GM23248 (cell line): ENCODE measurements around the gene CAMK2N1. TPM values are rescaled to one million over a fixed set of nuclear protein-coding genes. Genes with fewer than 3 reads are reported as not detected.
"Not testable (repeated sequence)": the region's sequence is repeated elsewhere in the genome, so short reads cannot be mapped to it uniquely, and the experiment has no call there.

Experiments used
- DNase-seq: peaks from one replicate; pipeline ENCODE4 v3.0.0-alpha.2; 2015
- H2AFZ ChIP-seq: fragments of 200-600 bp; sonication (generic); 2 replicates; pipeline ENCODE4 v1.6.1; 2016; ENCODE audit warnings: antibody characterized with exemption
- H3F3A ChIP-seq: fragments of 200-600 bp; sonication (generic); 2 replicates; pipeline ENCODE4 v1.6.1; 2016; ENCODE audit warnings: mild to moderate bottlenecking, antibody characterized with exemption, mixed run types; ENCODE audit not compliant: insufficient read depth
- H3K27ac ChIP-seq: fragments of 200-600 bp; sonication (generic); 2 replicates; pipeline ENCODE4 v1.5.1; 2016; ENCODE audit warnings: mild to moderate bottlenecking
- H3K27me3 ChIP-seq: fragments of 200-600 bp; sonication (generic); replicated peaks from 2 replicates; pipeline ENCODE4 v1.6.1; 2016; ENCODE audit warnings: mild to moderate bottlenecking; ENCODE audit not compliant: insufficient read depth
- H3K36me3 ChIP-seq: fragments of 200-600 bp; sonication (generic); 2 replicates; pipeline ENCODE4 v1.6.1; 2016; ENCODE audit warnings: low read depth, mild to moderate bottlenecking
- H3K4me1 ChIP-seq: fragments of 200-600 bp; sonication (generic); 2 replicates; pipeline ENCODE4 v1.6.1; 2016; ENCODE audit warnings: mild to moderate bottlenecking; ENCODE audit not compliant: insufficient read depth
- H3K4me2 ChIP-seq: fragments of 200-600 bp; sonication (generic); one replicate; pipeline ENCODE4 v1.6.1; 2016; ENCODE audit warnings: mild to moderate bottlenecking; ENCODE audit not compliant: unreplicated experiment
- H3K4me3 ChIP-seq: fragments of 200-600 bp; sonication (generic); 2 replicates; pipeline ENCODE4 v1.5.1; 2016; ENCODE audit warnings: mild to moderate bottlenecking
- H3K79me2 ChIP-seq: fragments of 200-600 bp; sonication (generic); 2 replicates; pipeline ENCODE4 v1.6.1; 2016; ENCODE audit warnings: mild to moderate bottlenecking; ENCODE audit not compliant: insufficient read depth
- H3K9ac ChIP-seq: fragments of 200-600 bp; sonication (generic); 2 replicates; pipeline ENCODE4 v1.6.1; 2016; ENCODE audit warnings: mild to moderate bottlenecking
- H3K9me2 ChIP-seq: fragments of 200-600 bp; sonication (generic); 2 replicates; pipeline ENCODE4 v1.6.1; 2016; ENCODE audit warnings: mixed run types, mild to moderate bottlenecking, moderate library complexity; ENCODE audit not compliant: insufficient read depth
- H3K9me3 ChIP-seq: fragments of 200-600 bp; sonication (generic); one replicate; pipeline ENCODE4 v1.6.1; 2017; ENCODE audit warnings: low read depth
- H4K20me1 ChIP-seq: fragments of 200-600 bp; sonication (generic); 2 replicates; pipeline ENCODE4 v1.6.0; 2016; ENCODE audit not compliant: insufficient read depth
- EZH2 ChIP-seq: fragments of 200-600 bp; sonication (generic); IDR thresholded peaks from 2 replicates; pipeline ENCODE4 v1.6.1; 2018; ENCODE audit warnings: antibody characterized with exemption, mild to moderate bottlenecking; ENCODE audit not compliant: insufficient read depth, poor library complexity, severe bottlenecking
- EZH2phosphoT487 ChIP-seq: fragments of 200-600 bp; sonication (generic); IDR thresholded peaks from 2 replicates; pipeline ENCODE4 v1.6.1; 2018; ENCODE audit warnings: antibody characterized with exemption, moderate library complexity, mild to moderate bottlenecking, low read depth; ENCODE audit not compliant: insufficient read depth
- WGBS, 2 experiments: methylation state at CpG; one replicate each; pipeline ENCODE4 v1.1.6; 2015 to 2017; ENCODE audit warnings: low lambda C conversion rate in 2 of 2, low coverage in 1 of 2; ENCODE audit errors: missing lambda C conversion rate in 2 of 2; 5-methylcytosine and 5-hydroxymethylcytosine counted together
- in situ Hi-C: fragments of 300-500 bp; cut with MboI; formaldehyde crosslinking; loops from 2 replicates; pipeline ENCODE4 v1.15.0; 2020
- polyA plus RNA-seq: library from polyadenylated mRNA; unstranded; fragments of >200 nt; fragmentation: Nextera tagmentation; extraction: Ambion mirVana; gene quantifications from 2 replicates; pipeline ENCODE4 v1.2.1, GENCODE V29; 2016
- total RNA-seq: library from RNA; depleted of rRNA; stranded (reverse); fragments of >200 nt; shearing (Covaris generic); gene quantifications from 2 replicates; pipeline ENCODE4 v1.2.3, GENCODE V29; 2014

CAMK2N1 gene
- total and polyA plus RNA-seq, 2 experiments from 2014 or later = 28.6 to 37.6 TPM

GRCh38 chr1:20530306-20530705, 44.3 kb upstream of the CAMK2N1 start:
- WGBS, 2 experiments = 48 to 53% methylated on average over 8 of the region's 8 CpGs
- H3K27me3 ChIP-seq = peaks cover 33% of the 10 kb centered on the region; the same call in 1 of the 2 replicates
- no peaks in the 10 kb centered on the region for H4K20me1 ChIP-seq

GRCh38 chr1:20528221-20528620, 42.2 kb upstream of the CAMK2N1 start:
- Histone ChIP-seq H3F3A (no peaks in the 10 kb centered on the region), H3K4me1 (no peaks in the 10 kb centered on the region), H3K9ac (no peak overlapping the region), H3K9me3 (no peaks in the 10 kb centered on the region), H3K27ac (no peak overlapping the region), H3K27me3 (peaks cover 29% of the 10 kb centered on the region; the same call in 1 of the 2 replicates), H3K36me3 (no peaks in the 10 kb centered on the region), H2AFZ (no peak overlapping the region), H3K4me3 (no peak overlapping the region), H4K20me1 (no peaks in the 10 kb centered on the region), H3K4me2 (no peak overlapping the region), H3K79me2 (no peaks in the 10 kb centered on the region), H3K9me2 (no peaks in the 10 kb centered on the region)
- 78 to 80% methylated on average over 7 of the region's 7 CpGs for WGBS, 2 experiments
- TF ChIP-seq EZH2phosphoT487 = no peak
- no peak for TF ChIP-seq EZH2
- in situ Hi-C loops = loop anchor here (25.0 kb wide), 1 partner anchor 659 kb away; the partner anchor contains the start of gene EIF4G3
- no peak for DNase-seq

More at GRCh38 chr1:20530306-20530705, 44.3 kb upstream of the CAMK2N1 start:
- H3K4me1 ChIP-seq = no peaks in the 10 kb centered on the region
- H3K4me2 ChIP-seq = no peak overlapping the region
- H3K27ac ChIP-seq = no peak overlapping the region
- no peak overlapping the region for H3K9ac ChIP-seq
- no peak overlapping the region for H2AFZ ChIP-seq
- no peaks in the 10 kb centered on the region for H3K79me2 ChIP-seq
- H3K9me2 ChIP-seq = no peaks in the 10 kb centered on the region
- H3K4me3 ChIP-seq = no peak overlapping the region
- no peaks in the 10 kb centered on the region for H3F3A ChIP-seq
- no peaks in the 10 kb centered on the region for H3K9me3 ChIP-seq
- no peaks in the 10 kb centered on the region for H3K36me3 ChIP-seq
- TF ChIP-seq EZH2phosphoT487 (no peak), EZH2 (no peak)
- in situ Hi-C loops = loop anchor here (5.0 to 25.0 kb wide), 2 partner anchors 107 to 657 kb away; partner anchors contain the start of gene EIF4G3
- no peak for DNase-seq

DNA sequence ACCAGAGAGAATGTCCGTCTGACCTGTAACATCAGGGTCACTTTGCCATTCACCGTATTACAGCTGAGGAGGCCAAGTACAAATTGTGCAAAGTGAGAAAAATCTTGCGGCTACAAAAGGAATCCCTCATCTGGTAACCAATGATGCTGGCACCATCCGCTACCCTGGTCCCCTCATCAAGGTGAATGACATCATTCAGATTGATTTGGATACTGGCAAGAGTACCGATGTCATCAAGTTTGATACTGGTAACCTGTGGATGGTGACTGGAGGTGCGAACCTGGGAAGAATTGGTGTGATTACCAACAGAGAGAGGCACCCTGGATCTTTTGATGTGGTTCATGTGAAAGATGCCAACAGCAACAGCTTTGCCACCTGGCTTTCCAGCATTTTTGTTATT, 40.3 kb upstream of the CAMK2N1 start:
- H3K4me3 ChIP-seq = no peak overlapping the region
- no peak for DNase-seq
- no peak overlapping the region for H3K9ac ChIP-seq
- H2AFZ ChIP-seq = no peak overlapping the region
- no peaks in the 10 kb centered on the region for H3K9me2 ChIP-seq
- no peaks in the 10 kb centered on the region for H3K36me3 ChIP-seq
- 76% methylated on average over 6 of the region's 6 CpGs for WGBS, 2 experiments
- no peak overlapping the region for H3K4me2 ChIP-seq
- H4K20me1 ChIP-seq = no peaks in the 10 kb centered on the region
- no peaks in the 10 kb centered on the region for H3F3A ChIP-seq
- no peak overlapping the region for H3K27ac ChIP-seq
- H3K9me3 ChIP-seq = no peaks in the 10 kb centered on the region
- peaks cover 24% of the 10 kb centered on the region; the same call in 1 of the 2 replicates for H3K27me3 ChIP-seq
- TF ChIP-seq EZH2 = no peak
- TF ChIP-seq EZH2phosphoT487 = no peak
- in situ Hi-C loops = loop anchor here (25.0 kb wide), 1 partner anchor 661 kb away; the partner anchor contains the start of gene EIF4G3
- H3K4me1 ChIP-seq = no peaks in the 10 kb centered on the region
- no peaks in the 10 kb centered on the region for H3K79me2 ChIP-seq

- Histone ChIP-seq H2AFZ (peak overlapping the region; percentile 67), H3K27me3 (peaks cover 2% of the 10 kb centered on the region; the same call in 1 of the 2 replicates)
- TF ChIP-seq EZH2phosphoT487 (no peak), EZH2 (no peak)
These were observed 36.2 kb upstream of the CAMK2N1 start for GRCh38 chr1:20521960-20522861.

GRCh38 chr1:20519609-20520262, 33.7 kb upstream of the CAMK2N1 start:
- H3K4me2 ChIP-seq, H3K9ac ChIP-seq, H4K20me1 ChIP-seq, H3K4me1 ChIP-seq, H3K27me3 ChIP-seq, DNase-seq, H3K4me3 ChIP-seq, H3K79me2 ChIP-seq, H3K27ac ChIP-seq, H3K36me3 ChIP-seq, H3F3A ChIP-seq, H3K9me3 ChIP-seq, in situ Hi-C loops, H3K9me2 ChIP-seq: not testable (repeated sequence)
- 50% methylated on average over 7 of the region's 7 CpGs for WGBS, 2 experiments
- H2AFZ ChIP-seq = peak overlapping the region; percentile 63; the same call in 1 of the 2 replicates

More at GRCh38 chr1:20521960-20522861, 36.2 kb upstream of the CAMK2N1 start:
- Histone ChIP-seq H3K4me1 (no peaks in the 10 kb centered on the region), H3K9me3 (no peaks in the 10 kb centered on the region), H3K4me3 (no peak overlapping the region; the same call in 1 of the 2 replicates), H4K20me1 (no peaks in the 10 kb centered on the region), H3K79me2 (no peaks in the 10 kb centered on the region), H3K27ac (no peak overlapping the region), H3K9me2 (no peaks in the 10 kb centered on the region), H3K9ac (no peak overlapping the region), H3K36me3 (no peaks in the 10 kb centered on the region), H3K4me2 (no peak overlapping the region), H3F3A (no peaks in the 10 kb centered on the region)
- peak; percentile 85 for DNase-seq
- in situ Hi-C loops = no loop called here
- WGBS, 2 experiments = 14 to 18% methylated on average over 17 of the region's 17 CpGs
